A549 (cell line): Measurements from ENCODE around the gene GALP. TPM values are rescaled to one million over a fixed set of nuclear protein-coding genes. Genes with fewer than 3 reads are reported as not detected.
"Not testable (repeated sequence)": the region's sequence is repeated elsewhere in the genome, so short reads cannot be mapped to it uniquely, and the experiment has no call there.

Experiments used
- ATAC-seq, 2 experiments: fragments of 200-7000 bp in 1 of 2; fragments of >200 bp in 1 of 2; cut with Nextera tagmentation in 1 of 2; cut with Tn5 transposase in 1 of 2; 3 replicates each; pipeline versions ENCODE4 v1.8.0 to v1.9.1; 2018 to 2020; ENCODE audit warnings: mild to moderate bottlenecking in 1 of 2, moderate library complexity in 1 of 2
- CTCF ChIA-PET: fragments of 300-600 bp; sonication (Branson Sonifier 250); formaldehyde crosslinking; extraction: SDS; loops from one replicate; lab custom pipeline; 2021; ENCODE audit warnings: antibody characterized with exemption, inconsistent platforms; lab: Yijun Ruan, JAX
- POLR2A ChIA-PET: fragments of 350-600 bp; formaldehyde crosslinking; extraction: SDS; loops from one replicate; lab custom pipeline; 2021; ENCODE audit warnings: antibody characterized with exemption, inconsistent platforms; lab: Yijun Ruan, JAX
- DNase-seq, 2 experiments: peaks; one replicate each; pipeline versions ENCODE4 v3.0.0 to v3.0.0-alpha.2; 2011 to 2016; ENCODE audit warnings: low read depth in 1 of 2, low spot score in 1 of 2
- FAIRE-seq: peaks from 2 replicates; lab custom pipeline; 2011; peaks lifted over from hg19 to GRCh38; lab: Jason Lieb, UNC
- H3K27ac ChIP-seq, 2 experiments: fragments of >200 bp; sonication (Bioruptor Twin); formaldehyde crosslinking; 3 replicates each; pipeline ENCODE4 v1.5.1; 2016 to 2017
- H3K4me1 ChIP-seq: fragments of >200 bp; sonication (Bioruptor Twin); formaldehyde crosslinking; 3 replicates; pipeline ENCODE4 v1.6.1; 2016
- H3K4me2 ChIP-seq: fragments of >200 bp; sonication (Bioruptor Twin); formaldehyde crosslinking; 3 replicates; pipeline ENCODE4 v1.6.1; 2016
- H3K4me3 ChIP-seq: fragments of >200 bp; sonication (Bioruptor Twin); formaldehyde crosslinking; 3 replicates; pipeline ENCODE4 v1.5.1; 2016
- H3K9me3 ChIP-seq: fragments of >200 bp; sonication (Bioruptor Twin); formaldehyde crosslinking; 3 replicates; pipeline ENCODE4 v1.6.1; 2016
- BHLHE40 ChIP-seq: IDR thresholded peaks from 2 replicates; pipeline ENCODE4 v1.6.1; 2012; ENCODE audit warnings: low read depth, low read length, inconsistent platforms
- CBX2 ChIP-seq: fragments of 200-600 bp; sonication (generic); IDR thresholded peaks from 2 replicates; pipeline ENCODE4 v1.6.1; 2016; ENCODE audit warnings: low read depth, mild to moderate bottlenecking, borderline replicate concordance
- CBX8 ChIP-seq: fragments of 200-600 bp; sonication (generic); IDR thresholded peaks from 2 replicates; pipeline ENCODE4 v1.6.1; 2016
- CEBPB ChIP-seq, 2 experiments: fragments of >200 bp in 1 of 2; sonication (Bioruptor Twin) in 1 of 2; formaldehyde crosslinking in 1 of 2; IDR thresholded peaks; 2 replicates each; pipeline ENCODE4 v1.6.1; 2012 to 2016
- EHMT2 ChIP-seq: fragments of 200-600 bp; sonication (generic); IDR thresholded peaks from 2 replicates; pipeline ENCODE4 v1.6.1; 2016; ENCODE audit warnings: antibody characterized with exemption, low read depth, mild to moderate bottlenecking, moderate library complexity
- ELK1 ChIP-seq: fragments of 150-350 bp; IDR thresholded peaks from 2 replicates; pipeline ENCODE4 v1.6.1; 2014; ENCODE audit warnings: low read depth, mild to moderate bottlenecking, low read length
- EP300 ChIP-seq, 2 experiments: fragments of >200 bp; sonication (Bioruptor Twin); formaldehyde crosslinking; IDR thresholded peaks; 2 replicates in 1 of 2; 3 replicates in 1 of 2; pipeline ENCODE4 v1.6.1; 2016 to 2017
- ESRRA ChIP-seq: fragments of 150-350 bp; IDR thresholded peaks from 2 replicates; pipeline ENCODE4 v1.6.1; 2014; ENCODE audit warnings: mild to moderate bottlenecking, low read length, borderline replicate concordance
- FOSL2 ChIP-seq, 2 experiments: fragments of 450-650 bp in 1 of 2; fragments of >200 bp in 1 of 2; sonication (Bioruptor Twin) in 1 of 2; formaldehyde crosslinking; IDR thresholded peaks; 2 replicates each; pipeline versions ENCODE4 v1.5.0 to v1.6.1; 2016 to 2020; ENCODE audit warnings: mild to moderate bottlenecking in 1 of 2, moderate library complexity in 1 of 2
- FOXS1 ChIP-seq: fragments of 250-450 bp; sonication (Bioruptor Pico); IDR thresholded peaks from 2 replicates; pipeline ENCODE4 v1.5.0; 2020; ENCODE audit warnings: mild to moderate bottlenecking, moderate library complexity
- HDAC2 ChIP-seq: fragments of 200-600 bp; sonication (generic); IDR thresholded peaks from 2 replicates; pipeline ENCODE4 v1.6.1; 2016
- HES2 ChIP-seq: fragments of >200 bp; sonication (Bioruptor Twin); formaldehyde crosslinking; IDR thresholded peaks from 2 replicates; pipeline ENCODE4 v1.6.1; 2016
- HOXA7 ChIP-seq: fragments of 250-450 bp; sonication (Bioruptor Pico); IDR thresholded peaks from 2 replicates; pipeline ENCODE4 v1.5.0; 2020; ENCODE audit warnings: mild to moderate bottlenecking, moderate library complexity
- HOXB13 ChIP-seq: fragments of 250-450 bp; sonication (Bioruptor Pico); IDR thresholded peaks from 2 replicates; pipeline ENCODE4 v1.5.0; 2020; ENCODE audit warnings: low read depth, mild to moderate bottlenecking, moderate library complexity
- JUN ChIP-seq, 2 experiments: fragments of >200 bp; sonication (Bioruptor Twin); formaldehyde crosslinking; IDR thresholded peaks; 2 replicates in 1 of 2; 3 replicates in 1 of 2; pipeline ENCODE4 v1.6.1; 2016 to 2017
- KDM5A ChIP-seq: fragments of 200-600 bp; sonication (generic); IDR thresholded peaks from 2 replicates; pipeline ENCODE4 v1.6.1; 2016; ENCODE audit warnings: antibody characterized with exemption, mild to moderate bottlenecking
- MAFK ChIP-seq: fragments of 450-650 bp; IDR thresholded peaks from 2 replicates; pipeline ENCODE4 v1.6.1; 2014; ENCODE audit not compliant: partially characterized antibody
- NFE2L2 ChIP-seq: fragments of 150-350 bp; conservative IDR thresholded peaks from 2 replicates; pipeline ENCODE4 v1.6.1; 2014; ENCODE audit warnings: low read length
- NR3C1 ChIP-seq: fragments of >200 bp; sonication (Bioruptor Twin); formaldehyde crosslinking; IDR thresholded peaks from 3 replicates; pipeline ENCODE4 v1.6.1; 2017
- POLR2A ChIP-seq: IDR thresholded peaks from 2 replicates; pipeline ENCODE4 v1.6.1; 2012; ENCODE audit warnings: mild to moderate bottlenecking, low read length
- REST ChIP-seq: fragments of 200-600 bp; sonication (generic); IDR thresholded peaks from 2 replicates; pipeline ENCODE4 v1.6.1; 2016; ENCODE audit warnings: antibody characterized with exemption, mild to moderate bottlenecking, moderate library complexity
- ZNF302 ChIP-seq: fragments of 250-450 bp; sonication (Bioruptor Pico); IDR thresholded peaks from 2 replicates; pipeline ENCODE4 v1.9.0; 2021; ENCODE audit warnings: inconsistent platforms, mild to moderate bottlenecking, moderate library complexity
- WGBS: methylation state at CpG from one replicate; pipeline ENCODE4 v1.1.6; 2017; ENCODE audit errors: missing lambda C conversion rate; 5-methylcytosine and 5-hydroxymethylcytosine counted together
- polyA plus RNA-seq, 4 experiments: library from polyadenylated mRNA; depleted of rRNA in 3 of 4; stranded (reverse); fragments of >200 nt; fragmentation: RNase III in 1 of 4; extraction: RNeasy Plus Mini Kit Qiagen cat#74134 plus additional on column Dnase treatment in 1 of 4; gene quantifications; 2 replicates in 3 of 4; 3 replicates in 1 of 4; pipeline ENCODE4 v1.2.3, GENCODE V29; 2011 to 2017
- TF ChIP-seq, protein P1 (sequence below): fragments of 250-450 bp; sonication (Bioruptor Pico); IDR thresholded peaks from 2 replicates; pipeline ENCODE4 v1.5.0; 2020; ENCODE audit warnings: low read depth, mild to moderate bottlenecking, moderate library complexity

The GALP gene
- polyA plus RNA-seq, 2 of the 4 experiments (the other 2 are of a cell fraction): not detected

DNA sequence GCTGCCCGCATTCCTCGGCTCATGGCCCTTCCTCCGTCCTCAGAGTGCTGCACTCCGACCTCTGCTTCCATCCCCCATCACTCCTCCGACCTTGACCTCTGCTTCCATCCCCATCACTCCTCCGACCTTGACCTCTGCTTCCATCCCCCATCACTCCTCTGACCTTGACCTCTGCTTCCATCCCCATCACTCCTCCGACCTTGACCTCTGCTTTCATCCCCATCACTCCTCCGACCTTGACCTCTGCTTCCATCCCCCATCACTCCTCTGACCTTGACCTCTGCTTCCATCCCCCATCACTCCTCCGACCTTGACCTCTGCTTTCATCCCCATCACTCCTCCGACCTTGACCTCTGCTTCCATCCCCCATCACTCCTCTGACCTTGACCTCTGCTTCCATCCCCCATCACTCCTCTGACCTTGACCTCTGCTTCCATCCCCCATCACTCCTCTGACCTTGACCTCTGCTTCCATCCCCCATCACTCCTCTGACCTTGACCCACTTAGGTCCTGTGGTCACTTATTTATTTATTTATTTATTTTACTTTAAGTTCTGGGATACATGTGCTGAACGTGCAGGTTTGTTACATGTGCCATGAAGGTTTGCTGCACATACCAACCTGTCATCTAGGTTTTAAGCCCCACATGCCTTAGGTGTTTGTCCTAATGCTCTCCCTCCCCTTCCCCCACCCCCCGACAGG lies 26.7 kb upstream of the GALP start:
- DNase-seq, H3K4me3 ChIP-seq, H3K27ac ChIP-seq, FAIRE-seq, POLR2A ChIA-PET, H3K9me3 ChIP-seq, H3K4me1 ChIP-seq, H3K4me2 ChIP-seq, ATAC-seq: not testable (repeated sequence)
- CTCF ChIA-PET: interaction anchor here (1.1 kb wide), 1 partner anchor 23 kb away, joined by 3 read pairs; no protein-coding TSS in a partner anchor
- 86% methylated on average over 12 of the region's 12 CpGs for WGBS
- TF ChIP-seq ESRRA: peak; percentile 78

GRCh38 chr19:56149656-56150038 lies 26.2 kb upstream of the GALP start:
- POLR2A ChIA-PET: no interaction called here
- no peaks in the 10 kb centered on the region for H3K9me3 ChIP-seq
- H3K27ac ChIP-seq: no peak overlapping the region
- H3K4me1 ChIP-seq: no peaks in the 10 kb centered on the region
- CTCF ChIA-PET: no interaction called here
- H3K4me2 ChIP-seq: no peak overlapping the region
- FAIRE-seq (no peak), DNase-seq (no peak), ATAC-seq (no peak)
- no peak overlapping the region for H3K4me3 ChIP-seq
- TF ChIP-seq MAFK (no peak), CBX2 (no peak), ZNF302 (CRISPR knock-in tag) (no peak), POLR2A (no peak), NFE2L2 (no peak), EP300 (IDR thresholded peaks at IDR 0.05) (no peak), HES2 (no peak), HDAC2 (no peak), EHMT2 (no peak)
- TF ChIP-seq, protein P1, sequence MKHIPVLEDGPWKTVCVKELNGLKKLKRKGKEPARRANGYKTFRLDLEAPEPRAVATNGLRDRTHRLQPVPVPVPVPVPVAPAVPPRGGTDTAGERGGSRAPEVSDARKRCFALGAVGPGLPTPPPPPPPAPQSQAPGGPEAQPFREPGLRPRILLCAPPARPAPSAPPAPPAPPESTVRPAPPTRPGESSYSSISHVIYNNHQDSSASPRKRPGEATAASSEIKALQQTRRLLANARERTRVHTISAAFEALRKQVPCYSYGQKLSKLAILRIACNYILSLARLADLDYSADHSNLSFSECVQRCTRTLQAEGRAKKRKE (CRISPR knock-in tag): no peak
- 95% methylated on average over 5 of the region's 5 CpGs for WGBS

DNA sequence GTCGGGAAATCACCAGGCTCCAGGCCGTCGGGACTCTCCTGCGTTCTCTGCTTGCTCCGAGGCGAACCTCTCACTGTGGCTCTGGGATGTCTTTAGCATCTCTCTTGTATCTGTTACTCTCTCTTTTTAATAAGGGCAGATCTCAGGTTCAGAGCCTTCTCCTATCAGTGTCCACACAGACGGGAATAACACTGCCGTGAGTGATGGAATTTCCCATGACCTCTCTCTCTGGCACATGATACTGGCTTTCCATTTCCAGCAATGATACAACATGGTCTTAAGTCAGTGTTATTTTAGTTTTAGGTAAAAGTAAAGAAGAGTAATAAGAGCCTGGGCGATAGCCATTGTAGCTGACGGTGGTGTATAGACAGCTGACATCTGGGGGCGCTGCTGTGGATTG lies 25.4 kb upstream of the GALP start:
- Histone ChIP-seq H3K9me3 (no peaks in the 10 kb centered on the region), H3K4me2 (no peak overlapping the region), H3K4me1 (no peaks in the 10 kb centered on the region), H3K27ac (no peak overlapping the region), H3K4me3 (no peak overlapping the region)
- POLR2A ChIA-PET: no interaction called here
- CTCF ChIA-PET: no interaction called here
- 96% methylated on average over 11 of the region's 11 CpGs for WGBS
- ATAC-seq (no peak), DNase-seq (no peak), FAIRE-seq (no peak)
- TF ChIP-seq KDM5A (no peak), CEBPB (IDR thresholded peaks at IDR 0.05) (no peak), FOXS1 (CRISPR knock-in tag) (no peak), REST (no peak), CBX2 (no peak), FOSL2 (IDR thresholded peaks at IDR 0.05) (no peak), FOSL2 (CRISPR knock-in tag; IDR thresholded peaks at IDR 0.05) (no peak), CBX8 (no peak), NR3C1 (no peak), HOXA7 (CRISPR knock-in tag) (no peak), JUN (IDR thresholded peaks at IDR 0.05) (no peak), HOXB13 (CRISPR knock-in tag) (no peak), BHLHE40 (no peak), ELK1 (no peak), MAFK (no peak)
